ENCODE measurements around the gene LCE6A. TPM values are rescaled to one million over a fixed set of nuclear protein-coding genes. Genes with fewer than 3 reads are reported as not detected.

The LCE6A gene
- total RNA-seq, 2 donors from 2014 or later = not detected

Other genes starting within 250 kb of the LCE6A start
- gene LCE3C, start 242.6 kb upstream of the LCE6A start, total RNA-seq = not detected
- not detected for gene LCE3B, start 229.0 kb upstream of the LCE6A start, total RNA-seq
- gene LCE3A, start 219.8 kb upstream of the LCE6A start, total RNA-seq = not detected
- not detected for gene LCE2D, start 179.5 kb upstream of the LCE6A start, total RNA-seq
- not detected for gene LCE2C, start 167.6 kb upstream of the LCE6A start, total RNA-seq
- not detected for gene LCE2B, start 156.7 kb upstream of the LCE6A start, total RNA-seq
- not detected for gene LCE2A, start 144.5 kb upstream of the LCE6A start, total RNA-seq
- gene LCE4A, start 134.7 kb upstream of the LCE6A start, total RNA-seq = not detected
- not detected for gene KPRP, start 84.8 kb upstream of the LCE6A start, total RNA-seq
- gene LCE1F, start 67.7 kb upstream of the LCE6A start, total RNA-seq = not detected
- not detected for gene LCE1E, start 56.6 kb upstream of the LCE6A start, total RNA-seq
- gene LCE1D, start 46.1 kb upstream of the LCE6A start, total RNA-seq = not detected
- gene LCE1C, start 36.2 kb upstream of the LCE6A start, total RNA-seq = not detected
- gene LCE1B, start 30.9 kb upstream of the LCE6A start, total RNA-seq = not detected
- gene LCE1A, start 15.4 kb upstream of the LCE6A start, total RNA-seq = not detected
- gene LCE7A, start 17.1 kb downstream of the LCE6A start, total RNA-seq = not detected
- gene SMCP, start 35.5 kb downstream of the LCE6A start, total RNA-seq = not detected
- not detected for gene IVL, start 65.7 kb downstream of the LCE6A start, total RNA-seq
- gene SPRR5, start 104.3 kb downstream of the LCE6A start, total RNA-seq = not detected
- not detected for gene SPRR4, start 127.8 kb downstream of the LCE6A start, total RNA-seq
- gene SPRR1A, start 141.2 kb downstream of the LCE6A start, total RNA-seq = not detected
- gene SPRR3, start 158.9 kb downstream of the LCE6A start, total RNA-seq = not detected
- gene SPRR1B, start 188.3 kb downstream of the LCE6A start, total RNA-seq = not detected
- not detected for gene SPRR2D, start 198.3 kb downstream of the LCE6A start, total RNA-seq
- gene SPRR2A, start 214.7 kb downstream of the LCE6A start, total RNA-seq = not detected
- not detected for gene SPRR2B, start 228.8 kb downstream of the LCE6A start, total RNA-seq